IMR-90 (cell line): ENCODE results near the gene ABHD17C. TPM values are rescaled to one million over a fixed set of nuclear protein-coding genes. Genes with fewer than 3 reads are reported as not detected.
"Not testable (repeated sequence)": the region's sequence is repeated elsewhere in the genome, so short reads cannot be mapped to it uniquely, and the experiment has no call there.

Experiments
- ATAC-seq: fragments of 200-7000 bp; cut with Tn5 transposase; 2 replicates; pipeline ENCODE4 v1.9.1; 2020; ENCODE audit warnings: low read depth, mild to moderate bottlenecking, moderate library complexity
- BruUV-seq: library from RNA; stranded (reverse); fragments of 400-500 nt; replicated peaks from 2 replicates; lab custom pipeline; 2021; lab: Mats Ljungman, UMichigan
- CTCF ChIA-PET: fragments of 300-600 bp; formaldehyde crosslinking; extraction: SDS; loops from one replicate; lab custom pipeline; 2021; ENCODE audit warnings: antibody characterized with exemption; lab: Yijun Ruan, JAX
- POLR2A ChIA-PET: fragments of 300-600 bp; sonication (Branson Sonifier 250); formaldehyde crosslinking; loops from one replicate; lab custom pipeline; 2022; ENCODE audit warnings: antibody characterized with exemption; ENCODE audit not compliant: unreplicated experiment; lab: Charles Lee
- DNase-seq: peaks from one replicate; pipeline ENCODE4 v3.0.0; 2013
- H2AFZ ChIP-seq: replicated peaks from 2 replicates; pipeline ENCODE3; 2013; ENCODE audit warnings: low read length, mild to moderate bottlenecking; ENCODE audit not compliant: poor library complexity
- H2AK5ac ChIP-seq: 2 replicates; pipeline ENCODE4 v1.6.1; 2013; ENCODE audit warnings: low read depth, low read length, inconsistent platforms
- H2AK9ac ChIP-seq: replicated peaks from 2 replicates; pipeline ENCODE3; 2013; ENCODE audit warnings: mild to moderate bottlenecking, low read depth, low read length, moderate library complexity; ENCODE audit not compliant: poor library complexity
- H2BK120ac ChIP-seq: 2 replicates; pipeline ENCODE4 v1.6.1; 2013; ENCODE audit warnings: low read depth, low read length, inconsistent platforms
- H2BK15ac ChIP-seq: 3 replicates; pipeline ENCODE4 v1.6.1; 2013; ENCODE audit warnings: low read depth, low read length, inconsistent platforms
- H2BK20ac ChIP-seq: 2 replicates; pipeline ENCODE4 v1.6.1; 2013; ENCODE audit warnings: low read depth, mild to moderate bottlenecking, inconsistent platforms, low read length, moderate library complexity
- H2BK5ac ChIP-seq: 2 replicates; pipeline ENCODE4 v1.6.1; 2013; ENCODE audit warnings: mild to moderate bottlenecking, low read depth, low read length, inconsistent platforms; ENCODE audit not compliant: poor library complexity, severe bottlenecking
- H3K14ac ChIP-seq: replicated peaks from 2 replicates; pipeline ENCODE4 v1.6.1; 2013; ENCODE audit warnings: low read depth, low read length, inconsistent platforms
- H3K18ac ChIP-seq: 2 replicates; pipeline ENCODE4 v1.6.1; 2013; ENCODE audit warnings: low read depth, low read length, control low read depth
- H3K23ac ChIP-seq: 2 replicates; pipeline ENCODE4 v1.6.1; 2013; ENCODE audit warnings: low read depth, low read length, inconsistent platforms
- H3K27ac ChIP-seq: 2 replicates; pipeline ENCODE4 v1.5.1; 2013; ENCODE audit warnings: mild to moderate bottlenecking, control low read depth, low read length; ENCODE audit not compliant: insufficient read depth
- H3K27me3 ChIP-seq: 2 replicates; pipeline ENCODE4 v1.6.1; 2013; ENCODE audit warnings: low read length; ENCODE audit not compliant: control insufficient read depth, insufficient read depth
- H3K36me3 ChIP-seq: 2 replicates; pipeline ENCODE4 v1.6.1; 2013; ENCODE audit warnings: low read length, mixed read lengths; ENCODE audit not compliant: control insufficient read depth, insufficient read depth
- H3K4ac ChIP-seq: 2 replicates; pipeline ENCODE4 v1.6.1; 2013; ENCODE audit warnings: low read depth, low read length, inconsistent platforms
- H3K4me1 ChIP-seq: 2 replicates; pipeline ENCODE4 v1.6.1; 2013; ENCODE audit warnings: low read length, mixed read lengths; ENCODE audit not compliant: control insufficient read depth, insufficient read depth
- H3K4me2 ChIP-seq: 2 replicates; pipeline ENCODE4 v1.6.1; 2013; ENCODE audit warnings: low read depth, mild to moderate bottlenecking, control low read depth, low read length, moderate library complexity
- H3K4me3 ChIP-seq: 2 replicates; pipeline ENCODE4 v1.5.1; 2013; ENCODE audit warnings: low read depth, mild to moderate bottlenecking, control low read depth, low read length, moderate library complexity; ENCODE audit not compliant: insufficient read depth
- H3K56ac ChIP-seq: 2 replicates; pipeline ENCODE4 v1.6.1; 2013; ENCODE audit warnings: low read length, inconsistent platforms; ENCODE audit not compliant: insufficient read depth; ENCODE audit errors: extremely low read depth
- H3K79me1 ChIP-seq, 2 experiments: 2 replicates each; pipeline ENCODE4 v1.6.1; 2013; ENCODE audit warnings: low read length in 2 of 2, inconsistent platforms in 1 of 2, low read depth in 1 of 2
- H3K9ac ChIP-seq: 2 replicates; pipeline ENCODE4 v1.6.1; 2013; ENCODE audit warnings: low read depth, low read length, control low read depth
- H3K9me1 ChIP-seq: 2 replicates; pipeline ENCODE4 v1.6.1; 2013; ENCODE audit warnings: low read length, inconsistent platforms; ENCODE audit not compliant: insufficient read depth
- H3K9me3 ChIP-seq: 2 replicates; pipeline ENCODE4 v1.6.1; 2013; ENCODE audit warnings: low read length; ENCODE audit not compliant: control insufficient read depth, insufficient read depth
- H4K20me1 ChIP-seq: 2 replicates; pipeline ENCODE4 v1.6.1; 2013; ENCODE audit warnings: low read length, inconsistent platforms; ENCODE audit not compliant: insufficient read depth
- H4K5ac ChIP-seq: 2 replicates; pipeline ENCODE4 v1.6.1; 2013; ENCODE audit warnings: mild to moderate bottlenecking, low read depth, low read length, control low read depth
- H4K8ac ChIP-seq, 2 experiments: 2 replicates each; pipeline ENCODE4 v1.6.1; 2013; ENCODE audit warnings: low read depth in 2 of 2, low read length in 2 of 2, control low read depth in 1 of 2, inconsistent platforms in 1 of 2
- H4K91ac ChIP-seq: 2 replicates; pipeline ENCODE4 v1.6.1; 2013; ENCODE audit warnings: low read depth, low read length, inconsistent platforms; ENCODE audit not compliant: insufficient read depth
- NFE2L2 ChIP-seq: fragments of 150-350 bp; IDR thresholded peaks from 2 replicates; pipeline ENCODE4 v1.6.1; 2016; ENCODE audit warnings: low read depth, mild to moderate bottlenecking, low read length
- SMC3 ChIP-seq: fragments of 150-350 bp; IDR thresholded peaks from 2 replicates; pipeline ENCODE4 v1.6.1; 2016; ENCODE audit warnings: low read depth, mild to moderate bottlenecking, antibody characterized with exemption, low read length, moderate library complexity
- WGBS, 2 experiments: methylation state at CpG; one replicate each; pipeline versions ENCODE4 v1.1.5 to v1.1.7; 2013; ENCODE audit warnings: missing lambda C conversion rate in 2 of 2; ENCODE audit not compliant: insufficient read length in 1 of 2; ENCODE audit errors: extremely low coverage in 2 of 2; 5-methylcytosine and 5-hydroxymethylcytosine counted together
- dilution Hi-C: fragments of 300-500 bp; cut with HindIII; formaldehyde crosslinking; loops from one replicate; pipeline ENCODE4 v1.14.3; 2018; ENCODE audit warnings: low sequenced_read_pairs; ENCODE audit not compliant: unreplicated experiment
- in situ Hi-C: fragments of 300-500 bp; cut with MboI; formaldehyde crosslinking; loops from 3 replicates; pipeline ENCODE4 v1.14.3; 2019; ENCODE audit warnings: low sequenced_read_pairs, inconsistent platforms, mixed read lengths
- intact Hi-C: fragments of 100-400 bp; cut with micrococcal nuclease; formaldehyde crosslinking; loops from 2 replicates; pipeline ENCODE4 v1.10.0; 2022
- polyA plus RNA-seq, 3 experiments: library from polyadenylated mRNA; depleted of rRNA; stranded (reverse); fragments of >200 nt; gene quantifications; 2 replicates each; pipeline ENCODE4 v1.2.3, GENCODE V29; 2012; ENCODE audit warnings: low replicate concordance in 1 of 3
- total RNA-seq: library from RNA; depleted of rRNA; stranded (reverse); fragments of >200 nt; gene quantifications from 2 replicates; pipeline ENCODE4 v1.2.3, GENCODE V29; 2012

ABHD17C gene
- total and polyA plus RNA-seq, 2 of the 4 experiments (the other 2 are of a cell fraction): 5.4 to 10.3 TPM

- Histone ChIP-seq H3K18ac (no peak overlapping the region), H4K91ac (no peak overlapping the region; the same call in 1 of the 2 replicates), H4K20me1 (no peaks in the 10 kb centered on the region), H3K79me1 (no peaks in the 10 kb centered on the region), H4K8ac (no peak overlapping the region), H2AK5ac (no peak overlapping the region; the same call in 1 of the 2 replicates), H3K4ac (0 out of 2 replicates have a peak overlapping the region, but pooled peaks have one; percentile 25), H3K9me1 (no peaks in the 10 kb centered on the region), H2AK9ac (no peak overlapping the region), H3K23ac (no peak overlapping the region), H3K36me3 (no peaks in the 10 kb centered on the region), H2BK5ac (no peak overlapping the region), H2BK120ac (no peak overlapping the region), H4K5ac (no peak overlapping the region), H3K4me3 (no peak overlapping the region), H3K27ac (no peak overlapping the region), H3K4me1 (peaks cover 3% of the 10 kb centered on the region; the same call in 1 of the 2 replicates), H3K4me2 (no peak overlapping the region), H2AFZ (no peak overlapping the region), H2BK15ac (no peak overlapping the region), H3K14ac (0 out of 2 replicates have a peak overlapping the region, but pooled peaks have one; percentile 57), H3K9me3 (peaks cover 6% of the 10 kb centered on the region), H2BK20ac (no peak overlapping the region), H3K9ac (no peak overlapping the region), H3K27me3 (no peaks in the 10 kb centered on the region), H3K56ac (no peak overlapping the region)
- ATAC-seq (peak; percentile 32; the same call in 1 of the 2 replicates), DNase-seq (peak; percentile 46)
- intact Hi-C loops (no loop called here), dilution Hi-C loops (no loop called here), in situ Hi-C loops (no loop called here)
- no CpG with 5 or more reads among the region's 4 CpGs for WGBS, 2 experiments
- no peak for TF ChIP-seq NFE2L2
- no peak for TF ChIP-seq SMC3
- POLR2A ChIA-PET: no interaction called here
- CTCF ChIA-PET: interaction anchor here (0.6 to 0.9 kb wide), 2 partner anchors 13 to 15 kb away, joined by 3 to 4 read pairs; no protein-coding TSS in a partner anchor
- no TSS peak for BruUV-seq
Observed at GRCh38 chr15:80645494-80646065, 49.5 kb upstream of the ABHD17C start.

DNA sequence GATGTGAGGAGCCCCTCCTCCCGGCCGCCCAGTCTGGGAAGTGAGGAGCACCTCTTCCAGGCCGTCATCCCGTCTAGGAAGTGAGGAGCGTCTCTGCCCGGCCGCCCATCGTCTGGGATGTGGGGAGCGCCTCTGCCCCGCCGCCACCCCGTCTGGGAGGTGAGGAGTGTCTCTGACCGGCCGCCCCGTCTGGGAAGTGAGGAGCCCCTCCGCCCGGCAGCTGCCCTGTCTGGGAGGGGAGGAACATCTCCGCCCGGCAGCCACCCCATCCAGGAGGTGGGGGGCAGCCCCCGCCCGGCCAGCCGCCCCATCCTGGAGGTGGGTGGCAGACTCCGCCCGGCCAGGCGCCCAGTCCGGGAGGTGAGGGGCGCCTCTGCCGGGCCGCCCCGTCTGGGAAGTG, 47.7 kb upstream of the ABHD17C start:
- H3K4ac ChIP-seq, H3K4me1 ChIP-seq, DNase-seq, H3K23ac ChIP-seq, H3K14ac ChIP-seq, H4K5ac ChIP-seq, H2BK20ac ChIP-seq, H3K27ac ChIP-seq, BruUV-seq, H2AK5ac ChIP-seq, H3K4me3 ChIP-seq, H3K56ac ChIP-seq, in situ Hi-C loops, H2BK120ac ChIP-seq, ATAC-seq, H2AFZ ChIP-seq, H3K9ac ChIP-seq, intact Hi-C loops, H3K27me3 ChIP-seq, CTCF ChIA-PET, H2BK5ac ChIP-seq, H3K9me1 ChIP-seq, H3K79me1 ChIP-seq, dilution Hi-C loops, H2BK15ac ChIP-seq, H2AK9ac ChIP-seq, H4K91ac ChIP-seq, H3K36me3 ChIP-seq, POLR2A ChIA-PET, H4K20me1 ChIP-seq, H3K18ac ChIP-seq, H3K4me2 ChIP-seq, H4K8ac ChIP-seq: not testable (repeated sequence)
- peaks cover 13% of the 10 kb centered on the region for H3K9me3 ChIP-seq
- WGBS, 2 experiments: 98% methylated on average over 12 of the region's 30 CpGs; no CpG with 5 or more reads in 1 of the 2 experiments
